ENCODE data around the gene SERPINA4. TPM values are rescaled to one million over a fixed set of nuclear protein-coding genes. Genes with fewer than 3 reads are reported as not detected.

SERPINA4 gene
- total RNA-seq, 6 experiments from 2014 or later = not detected

GRCh38 chr14:94562941-94563883 lies 2.0 kb downstream of the SERPINA4 start:
- Mint-ChIP-seq H3K27ac (no peak overlapping the region), H3K27me3 (ENCODE audit: insufficient read depth) (no peaks in the 10 kb centered on the region; the same call in 1 of the 2 replicates), H3K4me1 (ENCODE audit: low read depth) (no peaks in the 10 kb centered on the region), H3K4me3 (no peak overlapping the region), H3K9me3 (peaks cover 76% of the 10 kb centered on the region), H3K36me3 (ENCODE audit: low read depth) (peaks cover 8% of the 10 kb centered on the region; the same call in 1 of the 2 replicates)
- TF ChIP-seq CTCF (IDR thresholded peaks at IDR 0.05) = no peak
- DNase-seq = no peak

GRCh38 chr14:94564381-94564780 lies 3.1 kb downstream of the SERPINA4 start:
- Mint-ChIP-seq H3K36me3 (ENCODE audit: low read depth) (peaks cover 8% of the 10 kb centered on the region; the same call in 1 of the 2 replicates), H3K27me3 (ENCODE audit: insufficient read depth) (no peaks in the 10 kb centered on the region; the same call in 1 of the 2 replicates), H3K4me3 (no peak overlapping the region), H3K4me1 (ENCODE audit: low read depth) (no peaks in the 10 kb centered on the region), H3K9me3 (peaks cover 77% of the 10 kb centered on the region), H3K27ac (no peak overlapping the region)
- DNase-seq = no peak
- no peak for TF ChIP-seq CTCF (IDR thresholded peaks at IDR 0.05)

- no peak for DNase-seq
- Mint-ChIP-seq H3K27ac (no peak overlapping the region), H3K9me3 (peaks cover 71% of the 10 kb centered on the region), H3K4me1 (ENCODE audit: low read depth) (no peaks in the 10 kb centered on the region), H3K27me3 (ENCODE audit: insufficient read depth) (no peaks in the 10 kb centered on the region), H3K36me3 (ENCODE audit: low read depth) (peaks cover 8% of the 10 kb centered on the region), H3K4me3 (no peak overlapping the region)
- no peak for TF ChIP-seq CTCF (IDR thresholded peaks at IDR 0.05)
These were observed 6.9 kb downstream of the SERPINA4 start for GRCh38 chr14:94568186-94568585.

- Mint-ChIP-seq H3K4me3 (no peak overlapping the region), H3K27ac (no peak overlapping the region), H3K4me1 (ENCODE audit: low read depth) (no peaks in the 10 kb centered on the region), H3K27me3 (ENCODE audit: insufficient read depth) (no peaks in the 10 kb centered on the region), H3K9me3 (peaks cover 72% of the 10 kb centered on the region), H3K36me3 (ENCODE audit: low read depth) (peaks cover 8% of the 10 kb centered on the region)
- no peak for TF ChIP-seq CTCF (IDR thresholded peaks at IDR 0.05)
- no peak for DNase-seq
These were observed 8.2 kb downstream of the SERPINA4 start for GRCh38 chr14:94569381-94570001.

- H3K4me3 Mint-ChIP-seq = no peak overlapping the region
- peaks cover 72% of the 10 kb centered on the region for H3K9me3 Mint-ChIP-seq
- no peak for TF ChIP-seq CTCF (IDR thresholded peaks at IDR 0.05)
- no peaks in the 10 kb centered on the region for H3K4me1 Mint-ChIP-seq (ENCODE audit: low read depth)
- peaks cover 8% of the 10 kb centered on the region for H3K36me3 Mint-ChIP-seq (ENCODE audit: low read depth)
- H3K27ac Mint-ChIP-seq = no peak overlapping the region
- H3K27me3 Mint-ChIP-seq (ENCODE audit: insufficient read depth) = no peaks in the 10 kb centered on the region
- no peak for DNase-seq
These were observed 8.8 kb downstream of the SERPINA4 start for GRCh38 chr14:94570002-94570400.

Measured in HFFc6 (cell line).